ENCODE data around the gene NUP205.

- TF ChIP-seq CTCF (IDR thresholded peaks at IDR 0.05; ENCODE audit: low read depth, low read length) (no peak), EZH2phosphoT487 (IDR thresholded peaks at IDR 0.05; ENCODE audit: low read depth) (no peak)
Observed at GRCh38 chr7:135666156-135666555, 108.4 kb downstream of the NUP205 start.
